Transverse colon (tissue), 4 donors: ENCODE results near the gene VCP.

Experiments used
- POLR2A ChIP-seq: fragments of 450-650 bp; IDR thresholded peaks from one replicate; pipeline ENCODE4 v1.6.1; 2016; ENCODE audit warnings: antibody characterized with exemption, mild to moderate bottlenecking, moderate library complexity
- POLR2AphosphoS5 ChIP-seq, 3 donors: sonication (generic); formaldehyde crosslinking; IDR thresholded peaks; one replicate each; pipeline ENCODE4 v1.6.1; 2016; ENCODE audit warnings: antibody characterized with exemption in 3 of 3
- TF ChIP-seq, protein P1 (sequence below), 5 experiments: fragments of 200-600 bp in 3 of 5; fragments of 450-650 bp in 2 of 5; sonication (generic) in 3 of 5; IDR thresholded peaks; 1 replicate in 2 of 5; 2 replicates in 3 of 5; pipeline ENCODE4 v1.5.1; 2016 to 2017; ENCODE audit warnings: antibody characterized with exemption in 5 of 5, inconsistent platforms in 3 of 5, mild to moderate bottlenecking in 2 of 5, moderate library complexity in 1 of 5

DNA sequence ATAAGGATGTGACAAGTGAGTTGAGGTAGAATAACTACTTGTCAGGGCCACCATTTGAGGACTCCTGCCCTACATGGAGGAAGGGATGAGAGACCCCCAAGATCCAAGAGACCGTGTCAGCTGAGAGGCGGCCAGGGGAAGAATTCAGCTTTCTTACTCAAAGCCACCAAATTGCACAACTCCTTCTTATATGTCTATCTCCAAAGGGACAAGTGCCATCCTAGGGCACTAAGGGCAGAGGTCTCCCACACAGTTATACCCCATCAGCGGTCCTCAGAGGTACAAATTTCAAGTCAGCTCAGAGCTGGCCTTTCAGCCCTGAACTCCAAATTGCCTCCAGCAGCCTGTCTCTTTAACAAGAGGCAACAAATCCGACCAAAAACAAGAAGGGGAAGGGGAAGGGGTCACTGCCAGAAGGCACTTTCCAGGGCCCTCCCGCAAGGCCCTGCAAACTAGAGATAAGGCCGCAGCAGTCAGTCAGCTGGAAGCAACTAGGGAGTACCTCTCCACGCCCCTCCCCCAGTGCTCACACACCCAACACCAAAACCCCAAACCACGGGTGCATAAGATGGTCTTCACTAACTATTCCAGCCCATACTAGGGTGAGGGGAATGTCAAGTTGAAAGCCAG lies 36.6 kb upstream of the VCP start:
- TF ChIP-seq, protein P1, sequence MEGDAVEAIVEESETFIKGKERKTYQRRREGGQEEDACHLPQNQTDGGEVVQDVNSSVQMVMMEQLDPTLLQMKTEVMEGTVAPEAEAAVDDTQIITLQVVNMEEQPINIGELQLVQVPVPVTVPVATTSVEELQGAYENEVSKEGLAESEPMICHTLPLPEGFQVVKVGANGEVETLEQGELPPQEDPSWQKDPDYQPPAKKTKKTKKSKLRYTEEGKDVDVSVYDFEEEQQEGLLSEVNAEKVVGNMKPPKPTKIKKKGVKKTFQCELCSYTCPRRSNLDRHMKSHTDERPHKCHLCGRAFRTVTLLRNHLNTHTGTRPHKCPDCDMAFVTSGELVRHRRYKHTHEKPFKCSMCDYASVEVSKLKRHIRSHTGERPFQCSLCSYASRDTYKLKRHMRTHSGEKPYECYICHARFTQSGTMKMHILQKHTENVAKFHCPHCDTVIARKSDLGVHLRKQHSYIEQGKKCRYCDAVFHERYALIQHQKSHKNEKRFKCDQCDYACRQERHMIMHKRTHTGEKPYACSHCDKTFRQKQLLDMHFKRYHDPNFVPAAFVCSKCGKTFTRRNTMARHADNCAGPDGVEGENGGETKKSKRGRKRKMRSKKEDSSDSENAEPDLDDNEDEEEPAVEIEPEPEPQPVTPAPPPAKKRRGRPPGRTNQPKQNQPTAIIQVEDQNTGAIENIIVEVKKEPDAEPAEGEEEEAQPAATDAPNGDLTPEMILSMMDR (IDR thresholded peaks at IDR 0.05): no peak
- TF ChIP-seq POLR2A (no peak), POLR2AphosphoS5 (IDR thresholded peaks at IDR 0.05) (no peak)
